Activated CD4-positive, CD25-positive, alpha-beta regulatory T cell treated with anti-CD3 and anti-CD28 coated beads, Interleukin-2, amount 50 U/mL, for 24 hours (primary cell): ENCODE measurements around the gene CHD5.

Experiments used
- ATAC-seq, 2 donors: fragments of 150-1000 bp; cut with Tn5 transposase; one replicate each; pipeline ENCODE4 v1.10.0; 2021; ENCODE audit warnings: mild to moderate bottlenecking in 1 of 2, moderate library complexity in 1 of 2

CHD5 gene

DNA sequence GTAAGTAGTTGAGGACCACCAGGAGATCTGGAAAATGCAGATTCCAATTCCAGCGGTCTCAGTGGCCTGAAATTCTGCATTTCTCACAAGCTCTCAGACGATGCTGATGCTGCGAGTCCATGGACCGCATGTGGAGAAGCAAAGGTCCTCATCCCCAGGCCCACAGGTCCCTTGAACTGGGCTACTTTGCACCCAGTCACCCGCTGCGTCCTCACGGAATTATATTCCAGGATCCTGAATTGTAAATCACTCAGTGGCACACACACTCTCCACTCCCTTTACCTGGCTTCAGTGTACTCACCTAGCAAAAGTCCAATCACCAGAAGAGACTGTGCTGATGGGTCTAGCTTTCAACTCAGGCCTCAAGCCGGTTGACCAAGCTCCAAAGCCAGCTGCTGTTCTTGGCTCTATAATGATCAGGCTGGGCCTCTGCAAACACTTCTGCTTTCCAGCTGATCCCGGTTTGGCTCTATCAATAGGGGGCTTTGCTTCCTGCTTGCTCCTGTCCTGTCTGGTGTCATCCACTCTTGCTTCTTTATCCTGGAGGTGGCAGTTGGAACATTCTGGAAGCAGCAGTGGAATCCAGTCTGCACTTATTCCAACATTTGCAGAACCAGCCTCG, 20.2 kb upstream of the CHD5 start:
- no peak for ATAC-seq

DNA sequence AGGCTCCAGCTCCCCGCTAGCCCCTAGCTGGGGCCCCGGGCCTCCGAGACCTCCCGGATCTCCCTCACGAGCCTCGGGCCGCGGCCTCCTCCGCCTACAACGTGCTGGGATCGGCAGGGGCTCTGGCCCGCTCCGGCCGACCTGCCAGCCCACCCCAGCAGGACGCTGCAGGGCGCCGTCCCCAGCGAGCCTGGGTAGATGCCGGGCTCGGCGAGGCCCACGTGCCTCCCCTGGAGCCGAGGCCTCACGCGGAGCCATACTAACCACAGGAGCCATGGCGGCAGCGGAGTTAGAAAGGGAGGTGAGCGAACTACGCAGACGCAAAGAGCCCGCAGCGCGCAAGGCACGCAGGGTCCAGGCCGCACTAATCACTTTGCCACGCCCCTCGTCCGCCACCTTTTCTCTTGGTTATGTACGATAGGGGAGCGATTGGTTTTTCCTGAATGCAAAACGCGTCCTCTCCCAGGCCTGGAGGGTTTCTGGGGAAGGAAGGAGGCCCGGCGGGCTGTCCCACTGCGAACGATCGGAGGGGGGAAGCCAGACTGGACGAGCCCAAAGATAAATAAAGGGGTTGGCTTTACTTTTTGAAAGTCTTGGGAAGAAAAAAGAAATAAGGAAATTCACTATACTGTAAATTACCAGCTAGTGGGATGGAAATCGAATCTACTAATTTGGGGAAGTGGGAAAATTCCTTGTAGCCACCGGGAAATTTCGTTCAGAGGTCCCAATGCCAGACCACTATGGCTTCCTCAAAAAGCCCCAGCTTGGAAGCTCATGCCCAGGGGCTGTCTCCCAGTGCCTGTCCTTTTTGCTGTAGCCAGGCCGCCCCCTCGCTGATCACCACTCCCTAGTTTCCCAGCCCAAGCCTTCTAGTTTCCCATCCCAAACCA, 19.4 kb upstream of the CHD5 start, which contains the start of gene RPL22:
Gene RPL22, minus strand, starts transcription at position 298 of the 890 bp plus-strand sequence. Its CDS starts 22 bp downstream, at position 276.
- peak; percentile 97 to 98 for ATAC-seq

DNA sequence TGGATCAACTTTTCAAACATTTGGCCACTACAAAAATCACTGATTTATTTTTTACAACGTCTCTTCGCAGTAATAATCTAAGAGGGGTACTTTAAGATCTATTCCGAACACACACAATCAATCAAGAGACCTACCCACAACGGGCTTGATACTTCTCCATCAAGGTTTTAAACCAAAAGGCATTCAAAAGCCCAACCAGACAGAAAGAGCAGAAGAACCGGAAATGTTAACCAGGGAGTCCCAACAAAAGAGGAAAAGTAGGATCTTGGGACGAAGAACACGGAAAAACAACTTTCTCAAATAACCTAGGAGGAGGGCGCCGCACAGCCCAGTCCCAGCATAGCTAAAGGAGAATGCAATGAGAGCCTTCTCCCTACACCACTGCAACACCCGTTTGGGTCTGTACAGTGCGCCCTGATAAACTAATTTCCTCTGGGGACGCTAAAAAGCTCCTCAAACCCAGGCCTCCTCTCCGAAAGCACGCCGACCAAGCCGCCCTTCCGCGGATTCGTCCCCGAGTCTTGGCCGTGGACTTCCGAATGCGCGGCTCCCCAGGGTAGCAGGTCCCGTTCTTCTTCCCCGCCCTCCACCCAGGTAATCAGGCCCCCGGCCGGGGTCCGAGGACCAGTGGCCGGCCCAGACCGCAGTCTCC, 18.7 kb upstream of the CHD5 start:
- ATAC-seq: peak; percentile 3 to 15

DNA sequence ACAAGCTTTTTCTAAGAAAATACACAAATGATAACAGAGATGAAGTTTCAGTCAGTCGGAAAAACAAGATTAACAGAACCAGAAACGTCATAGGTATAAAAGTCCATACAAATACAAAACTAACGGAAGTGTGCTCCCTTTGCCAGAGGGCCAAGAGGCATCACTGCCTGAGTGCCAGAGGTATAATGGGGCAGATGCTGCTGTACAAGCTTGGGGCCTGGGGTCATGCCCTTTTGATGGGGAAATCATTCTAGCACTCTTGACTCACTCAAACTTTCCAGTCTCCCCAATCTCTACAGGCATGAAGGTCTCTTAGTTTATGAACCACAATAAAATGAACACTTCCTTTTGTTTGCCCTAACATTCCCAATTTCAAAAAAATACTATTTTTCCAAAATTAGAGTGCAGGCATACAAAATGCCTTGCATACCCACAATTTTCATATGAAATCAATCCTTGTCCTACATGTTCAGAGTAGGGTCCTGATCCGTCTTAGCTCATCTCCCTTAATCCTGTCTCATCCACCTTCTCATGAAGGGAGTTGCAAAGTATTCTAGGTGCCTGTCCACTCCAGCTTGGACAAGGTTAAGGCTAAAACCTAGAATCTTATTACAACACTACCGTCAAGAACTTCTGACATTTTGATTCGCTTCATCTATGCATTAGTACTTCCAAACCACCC, 17.8 kb upstream of the CHD5 start:
- ATAC-seq: no peak

DNA sequence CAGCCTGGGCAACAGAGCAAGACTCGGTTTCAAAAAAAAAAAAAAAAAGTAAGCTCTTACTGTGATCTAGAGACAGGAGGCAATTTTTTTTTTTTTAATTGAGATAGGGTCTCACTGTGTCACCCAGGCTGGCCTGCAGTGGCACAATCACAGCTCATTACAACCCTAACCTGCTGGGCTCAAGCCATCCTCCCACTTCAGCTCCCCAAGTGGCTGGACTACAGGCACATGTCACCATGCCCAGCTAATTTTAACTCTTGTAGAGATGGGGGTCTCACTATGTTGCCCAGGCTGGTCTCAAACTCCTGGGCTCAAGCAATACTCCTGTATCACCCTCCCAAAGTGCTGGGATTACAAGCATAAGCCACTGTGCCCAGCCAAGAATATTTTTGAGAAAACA, 11.8 kb upstream of the CHD5 start:
- no peak for ATAC-seq

DNA sequence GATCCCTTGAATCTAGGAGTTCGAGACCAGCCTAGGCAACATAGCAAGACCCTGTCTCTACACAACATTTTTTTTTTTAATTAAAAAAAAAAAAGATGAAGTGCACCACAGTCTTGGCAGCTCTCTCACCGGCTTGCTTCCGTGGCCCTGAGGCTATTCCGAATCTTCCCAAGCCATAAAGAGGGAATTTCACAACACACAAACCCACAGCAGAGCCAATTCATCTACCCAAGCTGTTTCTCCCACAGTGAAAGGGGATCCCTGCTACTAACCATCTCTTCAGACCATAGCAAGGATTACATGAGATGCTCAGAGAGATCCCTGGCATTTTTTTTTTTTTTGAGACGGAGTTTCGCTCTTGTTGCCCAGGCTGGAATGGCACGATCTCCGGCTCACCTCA, 8.3 kb upstream of the CHD5 start:
- no peak for ATAC-seq

DNA sequence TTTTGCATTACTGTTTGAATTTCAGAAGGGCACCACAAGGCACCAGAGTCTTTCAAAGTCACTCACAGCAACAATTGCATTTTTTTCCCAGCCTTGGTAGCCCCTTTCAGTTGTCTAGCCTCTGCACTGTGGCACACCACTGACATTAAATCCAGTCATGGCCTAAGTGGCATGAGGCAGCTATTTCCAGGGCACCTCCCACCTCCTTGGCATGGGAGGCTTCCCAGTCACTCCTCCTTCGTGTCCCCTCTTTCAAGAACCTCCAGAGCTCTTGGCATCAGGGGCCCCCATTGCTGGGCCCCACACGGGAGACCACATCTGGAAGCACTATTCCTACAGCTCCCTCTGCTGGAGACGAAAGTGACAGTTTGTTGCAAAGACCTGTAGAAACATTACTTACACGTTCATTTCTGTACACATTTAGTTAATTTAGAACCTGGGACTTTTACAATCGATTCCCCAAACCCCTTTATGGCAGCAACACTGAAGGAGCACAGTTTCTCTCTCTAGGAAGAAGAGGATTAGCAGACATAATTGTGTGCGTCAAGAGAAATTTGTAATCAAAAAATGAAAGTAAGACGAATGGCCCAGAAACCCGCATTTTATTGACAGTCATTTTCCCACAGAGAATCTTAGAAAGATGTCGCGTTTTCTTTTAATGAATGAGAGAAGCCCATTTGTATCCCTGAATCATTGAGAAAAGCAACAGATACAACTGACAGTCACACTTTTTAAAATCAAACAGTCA, 5.7 kb upstream of the CHD5 start:
- no peak for ATAC-seq

DNA sequence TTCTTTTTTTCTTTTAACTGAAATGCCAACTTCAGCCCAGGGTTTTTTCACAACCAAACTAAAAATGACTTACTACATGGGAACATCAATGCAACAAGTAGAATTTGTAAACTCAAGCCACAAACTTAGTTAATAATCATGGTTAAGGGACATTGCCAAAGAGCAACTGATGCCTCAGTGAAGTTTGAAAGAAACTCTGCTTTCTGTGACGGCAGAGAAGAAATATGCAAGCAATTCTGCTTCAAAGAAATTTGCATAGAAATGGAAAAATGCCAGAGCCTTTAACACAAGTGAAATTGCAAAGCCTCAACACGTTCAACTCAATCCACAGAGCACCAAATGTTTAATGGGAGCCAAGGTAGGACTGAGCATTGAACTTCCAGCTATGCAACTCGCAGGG, 5.0 kb upstream of the CHD5 start:
- ATAC-seq: no peak

DNA sequence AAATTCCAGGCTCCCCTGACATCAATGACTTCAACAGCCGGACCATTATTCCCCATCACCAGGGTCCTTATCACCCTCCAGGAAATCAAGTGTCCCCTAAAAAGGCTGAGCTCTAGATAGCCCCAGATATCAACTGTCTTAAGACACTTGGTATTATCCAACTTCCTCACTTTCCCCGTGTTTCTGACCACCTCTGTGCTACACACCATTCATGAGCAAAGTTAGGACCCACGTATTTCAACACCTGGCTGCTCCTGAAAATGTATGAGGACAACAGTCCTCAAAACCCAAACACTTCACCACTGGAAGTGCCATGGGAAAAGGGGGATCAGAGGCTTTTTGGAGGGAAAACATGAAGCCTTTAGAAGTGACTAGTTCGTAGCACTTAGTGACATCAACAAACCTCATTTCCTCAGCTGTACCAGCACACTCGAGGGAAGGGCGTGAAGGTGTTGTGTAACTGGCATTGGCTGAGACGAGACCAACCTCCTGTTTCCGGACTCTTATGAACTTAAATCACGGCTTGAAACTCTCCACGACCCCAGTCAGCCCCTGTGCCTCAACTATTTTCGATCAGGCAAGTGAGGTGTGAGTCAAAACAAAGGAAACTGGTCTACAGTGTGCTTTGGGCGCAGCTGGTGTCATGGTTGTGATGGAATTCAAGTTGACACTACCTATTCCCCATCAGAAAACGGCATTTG, 4.1 kb upstream of the CHD5 start:
- no peak for ATAC-seq

DNA sequence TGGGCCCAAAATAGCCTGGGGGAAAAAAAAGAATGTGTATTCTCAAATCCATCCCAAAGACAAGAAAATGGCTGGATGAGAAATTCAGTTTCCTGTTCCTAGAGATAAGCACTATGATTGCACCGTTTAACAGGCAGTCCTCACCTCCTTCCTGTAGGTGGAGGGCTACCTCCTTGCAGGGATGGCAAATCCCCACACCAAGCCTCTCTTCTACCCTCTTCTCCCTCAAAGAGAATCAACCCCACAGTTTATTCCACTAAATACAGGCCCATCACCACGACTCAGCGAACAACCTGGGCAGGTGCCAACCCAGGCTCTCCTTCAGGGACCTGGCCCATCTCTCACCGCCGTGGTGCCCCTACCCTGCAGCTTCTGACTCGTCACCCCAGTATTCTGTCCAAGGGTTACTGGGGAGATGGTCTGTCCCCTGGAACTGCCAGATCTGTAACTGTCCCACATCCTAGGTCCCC, 3.4 kb upstream of the CHD5 start:
- ATAC-seq: peak in 1 of 2 donors; percentile 14

DNA sequence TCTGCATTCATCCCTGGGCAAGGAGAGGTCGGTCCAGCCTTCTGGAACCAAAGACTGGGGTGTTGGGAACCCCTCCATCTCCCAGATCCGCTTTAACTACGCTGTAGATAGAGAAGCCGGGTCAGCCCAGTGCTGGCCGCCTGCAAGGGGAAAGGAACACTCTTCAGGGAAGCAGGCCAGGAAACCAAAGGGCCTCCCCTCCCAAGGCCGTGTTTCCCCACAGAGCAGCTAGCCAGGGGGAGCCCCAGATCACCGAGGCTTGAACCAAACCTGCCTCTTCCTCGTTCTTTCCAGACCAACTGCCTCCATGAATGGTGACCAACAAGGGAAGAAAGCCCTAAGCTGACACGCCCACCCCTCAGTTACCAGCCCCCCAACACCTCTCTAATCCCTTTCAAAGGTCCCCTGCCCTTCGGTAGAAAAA, 1.2 kb upstream of the CHD5 start:
- ATAC-seq: no peak

DNA sequence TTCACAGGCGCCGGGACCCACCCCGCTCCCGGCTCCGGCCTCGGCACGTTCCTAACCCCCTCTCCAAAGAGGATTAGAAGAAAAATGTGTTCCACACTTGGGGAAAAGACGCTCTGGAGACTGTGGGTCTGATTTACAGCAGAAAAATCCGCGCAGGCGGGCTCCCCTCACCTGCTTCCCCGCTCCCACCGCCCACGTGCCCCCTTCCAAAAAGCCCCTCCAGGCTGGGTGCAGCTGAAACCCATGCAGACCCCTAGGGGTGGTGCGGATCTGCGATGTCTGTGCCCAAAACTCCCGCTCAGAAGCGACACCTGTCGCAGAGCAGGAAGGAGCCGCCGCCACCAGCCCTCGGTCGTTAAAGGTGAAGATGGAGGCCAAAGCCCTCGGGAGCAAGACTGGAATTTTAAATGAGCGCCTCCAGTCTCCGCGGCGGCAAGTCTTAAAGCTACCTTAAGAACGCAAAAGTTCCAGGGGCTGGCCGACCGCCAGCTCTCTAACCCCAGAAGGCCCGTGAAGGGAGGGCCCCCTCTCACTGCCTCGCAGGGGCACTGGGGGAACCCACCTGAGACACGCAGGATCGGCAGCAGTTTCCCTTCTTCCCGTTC, 688 bp upstream of the CHD5 start:
- ATAC-seq: no peak

DNA sequence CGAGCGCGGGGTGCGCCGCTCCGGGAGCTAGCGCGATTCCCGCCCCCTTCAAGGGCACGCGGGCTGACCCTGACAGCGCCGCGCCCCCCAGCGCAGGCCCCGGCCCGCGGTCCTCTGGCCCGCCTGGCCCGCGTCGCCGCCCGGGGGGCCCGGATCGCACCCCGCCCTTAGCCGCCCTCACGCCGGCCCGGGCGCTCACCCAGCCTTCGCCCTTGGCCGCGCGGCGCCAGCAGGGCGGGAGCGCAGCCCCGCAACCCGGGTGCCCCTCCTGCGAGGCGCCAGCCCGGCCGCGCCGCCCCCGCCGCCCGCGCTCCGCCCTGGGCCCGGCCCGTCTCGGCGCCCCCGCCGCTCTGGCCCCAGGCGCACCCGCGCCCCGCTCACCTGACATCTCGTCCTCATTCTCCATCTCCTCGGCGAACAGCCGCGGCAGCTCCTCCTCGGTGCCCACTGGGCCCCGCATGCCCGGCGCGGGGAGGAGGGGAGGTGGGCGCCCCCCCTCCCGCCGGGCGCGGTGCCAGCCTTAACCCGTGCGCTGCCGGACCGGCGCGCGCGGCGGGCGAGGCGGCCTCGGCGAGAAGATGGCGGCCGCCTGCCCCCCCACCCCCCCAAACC, 451 bp downstream of the CHD5 start:
- ATAC-seq: no peak

DNA sequence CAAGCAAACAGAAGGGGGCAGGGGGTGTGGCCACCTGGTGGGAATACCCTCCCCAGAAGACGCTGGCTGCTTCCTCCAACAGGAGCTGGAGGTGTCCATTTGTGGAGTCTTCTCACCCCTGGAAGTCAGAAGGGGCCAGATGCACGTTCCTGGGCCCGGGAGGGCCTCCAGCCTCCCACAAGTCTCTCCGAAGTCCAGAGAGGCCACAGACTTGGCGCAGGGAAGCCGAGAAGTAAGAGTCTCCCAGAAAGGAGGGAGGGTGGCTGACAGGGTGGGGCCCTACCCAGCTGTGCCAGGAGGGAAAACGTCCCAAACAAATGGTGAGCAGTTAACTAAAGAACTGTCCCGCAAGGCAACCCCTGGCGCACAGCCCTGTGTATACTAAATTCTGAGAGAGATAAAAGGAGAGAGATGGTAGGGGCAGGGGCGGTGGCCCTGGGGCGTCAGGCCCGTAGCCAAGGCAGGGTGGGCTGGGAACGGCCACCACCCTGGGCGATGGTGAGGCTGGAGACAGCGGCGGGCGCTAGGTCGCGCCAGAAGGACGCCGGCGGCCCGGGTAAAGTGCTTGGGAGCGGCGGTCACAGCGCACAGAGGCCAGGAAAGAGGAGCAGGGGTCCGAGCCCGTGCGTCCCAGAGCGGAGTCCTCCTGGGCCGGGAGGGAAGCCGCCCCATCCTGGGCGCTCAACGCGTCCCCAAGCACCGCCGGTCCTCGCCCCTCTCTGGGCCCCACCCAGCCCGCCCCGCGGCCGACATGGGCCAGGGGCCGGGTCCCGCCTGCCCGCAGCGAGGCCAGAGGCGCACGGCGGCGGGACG, 1.2 kb downstream of the CHD5 start:
- no peak for ATAC-seq

DNA sequence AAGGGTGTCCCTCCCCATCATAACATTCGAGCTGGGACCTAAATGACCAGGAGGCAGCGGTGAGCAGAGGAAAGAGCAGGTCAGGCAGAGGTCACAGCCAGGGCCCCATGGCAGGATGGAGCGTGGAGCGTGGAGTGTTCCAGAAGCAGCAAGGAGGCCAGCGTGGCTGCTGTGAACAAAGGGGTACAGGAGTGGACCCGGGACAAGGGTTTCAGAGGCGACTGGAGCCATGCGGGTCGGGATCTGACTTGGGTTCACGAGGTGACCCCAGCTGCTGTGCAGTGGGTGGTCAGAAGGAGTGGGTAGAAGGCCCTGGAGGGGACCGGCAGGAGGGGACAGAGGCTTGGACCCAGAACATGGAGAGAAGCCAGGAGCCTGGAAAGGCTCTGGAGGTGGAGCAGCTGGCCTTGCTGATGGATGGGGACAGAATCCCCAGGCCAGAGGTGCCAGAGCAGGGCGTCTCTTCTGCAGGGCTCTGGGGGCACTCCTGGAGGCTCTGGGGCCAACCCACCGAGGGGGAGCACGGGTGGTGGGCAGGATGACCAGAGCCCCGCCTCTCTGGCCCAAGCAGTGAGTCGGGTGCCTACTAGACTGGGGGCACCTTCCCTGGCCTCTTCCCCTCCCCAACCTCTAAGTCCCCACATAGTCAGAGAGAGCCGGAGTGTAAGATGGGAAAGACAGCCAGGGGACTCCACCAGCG, 2.3 kb downstream of the CHD5 start:
- no peak for ATAC-seq

DNA sequence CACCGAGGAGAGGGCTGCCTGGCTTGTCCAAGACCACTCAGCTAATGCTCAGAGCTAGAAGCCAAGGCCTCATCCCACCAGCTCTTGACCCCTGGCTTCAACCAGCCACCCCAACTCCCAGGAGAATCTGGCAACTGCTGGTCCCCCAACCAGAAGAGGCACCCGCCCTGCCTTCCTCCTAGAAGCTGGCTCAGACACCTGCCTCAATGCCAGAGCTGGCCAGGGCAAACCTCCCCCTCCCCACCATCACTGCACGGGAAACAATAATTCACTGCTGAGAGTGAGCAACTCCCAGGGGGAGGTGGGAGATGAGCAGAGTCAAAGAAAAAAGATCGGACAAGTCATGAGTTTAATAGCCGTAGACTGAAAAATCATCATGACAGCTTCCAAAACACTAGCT, 3.3 kb downstream of the CHD5 start:
- no peak for ATAC-seq

DNA sequence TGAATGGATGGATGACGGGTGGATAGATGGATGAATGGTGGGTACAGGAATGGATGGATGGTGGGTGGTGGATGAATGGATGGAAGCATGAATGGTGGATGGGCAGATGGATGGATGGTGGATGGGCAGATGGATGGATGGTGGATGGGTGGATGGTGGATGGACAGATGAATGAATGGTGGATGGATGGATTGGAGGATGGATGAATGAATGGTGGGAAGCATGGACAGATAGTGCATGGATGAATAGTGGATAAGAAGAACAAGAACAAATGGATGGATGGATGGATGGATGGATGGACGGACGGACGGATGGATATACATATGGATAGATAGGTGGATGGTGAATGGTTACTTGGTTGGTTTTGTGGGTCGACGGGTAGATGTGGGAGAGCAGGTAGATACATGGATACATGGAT, 4.7 kb downstream of the CHD5 start:
- ATAC-seq: no peak

DNA sequence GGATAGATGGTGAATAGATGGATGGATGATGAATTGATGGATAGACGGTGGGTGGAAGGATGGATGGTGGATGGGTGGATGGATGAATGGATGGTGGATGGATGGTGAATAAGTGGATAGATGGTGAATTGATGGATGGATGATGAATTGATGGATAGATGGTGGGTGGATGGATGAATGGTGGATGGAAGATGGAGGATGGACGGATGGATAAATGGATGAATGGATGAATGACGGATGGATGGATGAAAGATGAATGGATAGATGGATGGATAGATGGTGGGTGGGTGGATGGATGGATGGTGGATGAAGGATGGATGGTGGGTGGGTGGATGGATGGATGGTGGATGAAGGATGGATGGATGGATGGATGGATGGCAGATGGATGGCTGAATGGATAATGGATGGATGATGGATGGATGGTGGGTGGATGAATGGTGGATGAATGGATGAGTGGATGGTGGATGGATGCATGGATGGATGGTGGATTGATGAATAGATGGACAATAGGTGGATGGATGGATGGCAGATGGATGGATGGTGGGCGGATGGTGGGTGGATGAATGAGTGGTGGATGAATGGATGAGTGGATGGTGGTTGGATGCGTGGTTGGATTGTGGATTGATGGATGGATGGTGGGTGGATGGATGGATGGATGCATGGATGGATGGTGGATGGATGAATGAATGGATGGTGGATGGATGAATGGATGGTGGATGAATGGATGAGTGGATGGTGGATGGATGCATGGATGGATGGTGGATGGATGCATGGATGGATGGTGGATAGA, 5.3 kb downstream of the CHD5 start:
- no peak for ATAC-seq
